ENCODE measurements around the gene YIPF6.
"Not testable (repeated sequence)": the region's sequence is repeated elsewhere in the genome, so short reads cannot be mapped to it uniquely, and the experiment has no call there.

YIPF6 gene

DNA sequence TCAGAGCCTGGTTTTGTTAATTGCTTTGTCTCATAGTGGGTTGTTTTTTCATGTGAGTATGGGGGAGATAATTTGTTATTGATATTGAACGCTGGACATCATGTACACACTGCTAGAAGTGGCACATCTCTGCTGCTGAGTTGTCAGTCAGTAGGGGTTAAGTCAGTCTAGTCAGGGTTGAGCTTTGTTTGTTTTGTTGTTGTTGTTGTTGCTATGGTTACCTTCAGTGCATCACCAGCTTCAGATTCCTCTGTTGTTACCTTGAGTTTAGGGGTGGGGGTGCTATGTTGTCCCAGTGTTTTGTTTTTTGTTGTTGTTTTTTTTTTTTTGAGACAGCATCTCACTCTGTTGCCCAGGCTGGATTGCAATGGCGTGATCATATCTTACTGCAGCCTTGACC is 9.9 kb downstream of the YIPF6 start:
- no peak for DNase-seq

DNA sequence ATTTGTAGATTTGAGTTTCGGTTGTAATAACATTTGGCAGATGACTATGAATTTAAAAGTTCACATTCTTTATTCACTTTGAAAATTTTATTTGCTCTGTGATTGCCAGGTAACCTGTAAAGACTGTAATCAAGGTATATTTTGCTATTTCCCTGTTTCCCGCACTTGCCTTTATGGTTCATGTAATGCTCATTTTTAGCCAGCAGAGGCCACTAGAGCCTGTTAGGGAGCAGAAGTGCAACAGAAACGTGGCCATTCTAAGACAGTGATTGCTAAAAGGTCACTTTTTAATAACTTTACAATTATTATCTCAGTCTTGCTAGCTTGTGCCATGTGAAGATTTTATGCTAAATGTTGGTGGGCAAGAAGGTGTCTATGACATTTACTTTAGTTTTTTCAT is 12.4 kb downstream of the YIPF6 start:
- DNase-seq = peak; percentile 26 to 32

DNA sequence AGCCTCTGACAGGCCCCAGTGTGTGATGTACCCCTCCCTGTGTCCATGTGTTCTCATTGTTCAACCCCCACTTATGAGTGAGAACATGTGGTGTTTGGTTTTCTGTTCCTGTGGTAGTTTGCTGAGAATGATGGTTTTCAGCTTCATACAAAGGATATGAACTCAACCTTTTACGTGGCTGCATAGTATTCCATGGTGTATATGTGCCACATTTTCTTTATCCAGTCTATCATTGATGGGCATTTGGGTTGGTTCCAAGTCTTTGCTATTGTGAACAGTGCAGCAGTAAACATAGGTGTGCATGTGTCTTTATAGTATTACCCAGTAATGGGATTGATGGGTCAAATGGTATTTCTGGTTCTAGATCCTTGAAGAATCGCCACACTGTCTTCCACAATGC is 25.8 kb downstream of the YIPF6 start:
- DNase-seq = not testable (repeated sequence)

DNA sequence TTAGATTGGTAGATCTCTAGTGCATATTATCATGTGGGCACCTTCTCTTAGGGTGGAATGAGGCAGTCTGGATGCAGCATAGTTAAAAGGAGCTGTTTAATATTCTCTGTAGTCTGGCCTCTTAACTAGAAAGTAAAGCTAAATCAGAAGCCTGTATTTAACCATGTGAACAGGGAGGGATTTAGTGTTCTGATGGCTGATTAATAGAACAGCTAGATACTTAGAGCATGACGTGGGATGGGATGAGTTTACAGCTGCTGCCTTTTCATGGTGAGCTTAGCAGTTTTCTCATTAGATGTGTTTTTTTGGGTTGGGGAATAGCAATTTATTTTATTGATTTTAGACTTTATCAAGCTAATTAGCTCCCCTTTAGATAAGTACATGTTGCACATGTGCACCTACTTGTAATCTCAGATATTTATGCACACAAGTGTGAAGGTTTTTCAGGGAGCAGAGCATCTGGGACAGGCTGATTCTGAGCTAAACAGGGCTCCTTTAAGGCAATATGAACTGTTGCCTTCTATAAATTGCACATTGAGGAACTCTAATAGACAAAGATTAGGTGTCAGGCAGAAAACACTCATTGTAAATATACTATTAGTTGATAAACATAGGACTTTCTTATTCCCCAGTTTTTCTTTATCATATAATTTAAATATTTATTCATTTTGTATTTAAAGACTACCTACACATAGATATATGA is 34.1 kb downstream of the YIPF6 start:
- DNase-seq = no peak

DNA sequence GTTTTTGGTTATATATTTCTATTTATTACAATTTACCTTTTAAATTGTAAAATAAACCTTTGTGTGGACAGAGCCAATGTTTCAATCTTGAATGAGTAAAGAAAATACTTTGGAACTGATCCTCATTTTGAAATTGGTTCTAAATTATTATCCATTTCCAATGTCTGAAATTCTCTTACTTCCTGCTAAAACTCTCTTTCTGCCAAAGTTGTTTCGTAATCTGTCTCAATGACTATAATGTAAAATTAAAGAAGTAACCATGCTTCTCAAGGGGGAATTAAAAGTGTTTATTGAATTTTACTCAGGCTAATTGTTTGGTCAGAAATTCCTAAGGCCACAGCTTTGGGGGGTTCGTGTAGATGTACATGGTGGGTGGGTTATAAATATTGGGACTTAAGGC is 34.8 kb downstream of the YIPF6 start:
- no peak for DNase-seq

DNA sequence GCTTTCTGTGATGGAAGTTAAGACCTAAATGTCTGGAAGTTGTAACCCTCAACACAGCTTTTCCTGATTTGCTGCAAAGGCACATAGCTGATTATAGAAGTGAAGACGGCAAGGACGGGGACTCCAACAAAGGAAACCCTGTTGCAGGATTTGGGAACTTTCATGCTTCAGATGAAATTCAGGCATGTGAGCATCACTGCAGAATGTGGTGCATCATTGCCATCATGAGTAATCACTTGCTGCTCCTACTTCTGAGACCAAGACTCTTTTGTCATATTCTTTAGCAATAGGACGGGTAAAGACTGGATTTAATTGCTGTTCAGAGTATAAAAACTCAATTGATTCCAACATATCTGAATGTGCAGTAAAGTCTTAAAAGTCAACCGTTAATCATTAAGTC is 35.8 kb downstream of the YIPF6 start:
- DNase-seq = no peak

DNA sequence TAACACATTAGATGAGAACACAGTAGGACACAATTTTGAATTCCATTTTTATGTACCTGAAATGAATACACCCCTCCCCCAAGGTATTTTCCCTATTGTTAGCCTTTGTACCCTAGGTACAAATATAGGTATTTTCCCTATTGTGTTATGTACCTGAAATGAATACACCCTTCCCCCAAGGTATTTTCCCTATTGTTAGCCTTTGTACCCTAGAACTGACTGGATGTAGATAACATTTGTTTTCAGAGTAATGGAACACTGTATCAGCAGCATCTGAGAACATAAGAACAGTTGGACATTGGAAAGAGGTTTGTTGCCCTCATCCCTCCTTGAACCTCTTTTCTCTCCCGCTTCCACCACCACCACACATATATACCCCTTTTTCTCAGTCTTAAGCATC is 37.6 kb downstream of the YIPF6 start:
- DNase-seq = no peak

DNA sequence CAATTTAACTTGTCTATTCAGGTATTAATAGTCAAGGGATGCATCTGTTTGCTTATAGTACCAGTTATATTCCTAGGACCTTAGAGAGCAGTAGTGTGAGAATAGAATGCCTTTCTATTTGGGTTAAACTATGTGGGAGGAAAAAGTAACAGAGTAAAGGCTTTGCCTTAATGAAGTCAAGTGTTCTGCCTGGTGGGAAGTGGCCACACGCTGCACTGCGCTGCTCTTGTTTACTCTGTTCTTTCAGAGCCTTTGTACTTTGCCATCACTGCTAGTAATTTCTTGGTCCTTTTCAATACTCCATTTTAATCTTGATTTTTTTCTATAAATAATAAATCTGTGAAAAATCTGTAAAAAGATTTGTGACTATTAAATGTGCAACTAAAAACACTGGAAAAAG is 38.0 kb downstream of the YIPF6 start:
- DNase-seq = no peak

DNA sequence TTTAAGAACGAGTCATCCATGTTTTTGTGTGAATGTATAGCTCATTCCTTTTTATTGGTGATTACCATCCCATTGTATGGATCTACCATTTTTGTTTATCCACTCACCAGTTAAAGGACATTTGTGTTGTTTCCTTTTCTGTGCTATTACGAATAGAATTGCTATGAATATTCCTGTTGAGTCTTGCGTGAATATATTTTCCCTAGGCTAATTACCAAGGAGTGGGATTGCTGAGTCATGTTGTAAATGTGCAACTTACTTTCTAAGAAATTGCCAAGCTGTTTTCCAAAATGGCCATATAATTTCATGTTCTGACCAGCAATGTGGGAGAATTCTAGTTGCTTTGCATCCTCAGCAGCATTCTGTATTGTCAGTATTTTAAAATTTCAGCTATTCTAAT is 51.3 kb downstream of the YIPF6 start:
- DNase-seq = no peak

DNA sequence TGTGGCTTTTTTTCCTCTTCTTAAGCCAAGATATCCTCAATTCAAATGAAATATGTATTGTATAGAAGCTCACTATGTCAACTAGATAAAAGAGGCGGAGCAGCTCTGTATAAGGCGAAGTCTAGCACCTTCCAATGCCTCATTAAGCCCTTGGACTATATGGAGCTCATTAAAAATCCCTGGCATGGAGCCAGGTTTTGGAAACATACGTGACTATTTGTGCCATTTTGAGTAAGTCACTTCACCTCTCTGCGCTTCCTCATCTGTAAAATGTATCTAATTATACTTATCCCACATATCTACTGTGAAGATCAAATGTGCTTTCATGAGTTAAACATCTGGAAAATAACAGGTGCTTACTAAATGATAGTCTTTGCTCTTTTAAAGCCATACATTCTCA is 57.2 kb downstream of the YIPF6 start:
- no peak for DNase-seq

DNA sequence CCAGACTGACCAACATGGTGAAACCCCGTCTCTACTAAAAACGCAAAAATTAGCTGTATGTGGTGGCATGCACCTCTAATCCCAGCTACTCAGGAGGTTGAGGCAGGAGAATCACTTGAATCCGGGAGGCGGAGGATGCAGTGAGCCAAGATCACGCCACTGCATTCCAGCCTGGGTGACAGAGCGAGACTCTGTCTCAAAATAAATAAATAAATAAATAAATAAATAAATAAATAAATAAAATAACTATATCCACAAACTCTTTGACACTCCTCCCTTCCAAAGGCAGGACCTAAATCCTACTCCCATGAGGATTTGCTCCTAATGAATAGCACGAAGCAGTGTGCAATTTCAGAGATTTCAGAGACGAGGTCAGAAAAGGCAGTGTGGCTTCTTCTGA is 58.3 kb downstream of the YIPF6 start:
- not testable (repeated sequence) for DNase-seq

DNA sequence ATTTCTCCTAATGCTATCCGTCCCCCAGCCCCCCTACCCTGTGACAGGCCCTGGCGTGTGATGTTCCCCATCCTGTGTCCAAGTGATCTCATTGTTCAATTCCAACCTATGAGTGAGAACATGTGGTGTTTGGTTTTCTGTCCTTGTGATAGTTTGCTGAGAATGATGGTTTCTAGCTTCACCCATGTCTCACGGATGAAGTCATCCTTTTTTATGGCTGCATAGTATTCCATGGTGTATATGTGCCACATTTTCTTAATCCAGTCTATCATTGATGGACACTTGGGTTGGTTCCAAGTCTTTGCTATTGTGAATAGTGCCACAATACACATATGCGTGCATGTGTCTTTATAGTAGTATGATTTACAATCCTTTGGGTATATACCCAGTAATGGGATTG is 61.1 kb downstream of the YIPF6 start:
- DNase-seq = not testable (repeated sequence)

DNA sequence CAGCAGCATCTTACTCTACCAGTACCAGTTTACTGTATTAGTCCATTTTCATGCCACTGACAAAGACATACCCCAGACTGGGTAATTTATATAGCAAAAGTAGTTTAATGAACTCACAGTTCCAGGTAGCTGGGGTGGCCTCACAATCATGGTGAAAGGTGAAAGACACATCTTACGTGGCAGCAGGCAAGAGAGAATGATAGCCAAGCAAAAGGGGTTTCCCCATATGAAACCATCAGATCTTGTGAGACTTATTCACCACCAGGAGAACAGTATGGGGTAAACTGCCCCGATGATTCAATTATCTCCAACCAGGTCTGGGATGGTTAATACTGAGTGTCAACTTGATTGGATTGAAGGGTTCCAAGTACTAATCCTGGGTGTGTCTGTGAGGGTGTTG is 69.3 kb downstream of the YIPF6 start:
- DNase-seq = no peak

DNA sequence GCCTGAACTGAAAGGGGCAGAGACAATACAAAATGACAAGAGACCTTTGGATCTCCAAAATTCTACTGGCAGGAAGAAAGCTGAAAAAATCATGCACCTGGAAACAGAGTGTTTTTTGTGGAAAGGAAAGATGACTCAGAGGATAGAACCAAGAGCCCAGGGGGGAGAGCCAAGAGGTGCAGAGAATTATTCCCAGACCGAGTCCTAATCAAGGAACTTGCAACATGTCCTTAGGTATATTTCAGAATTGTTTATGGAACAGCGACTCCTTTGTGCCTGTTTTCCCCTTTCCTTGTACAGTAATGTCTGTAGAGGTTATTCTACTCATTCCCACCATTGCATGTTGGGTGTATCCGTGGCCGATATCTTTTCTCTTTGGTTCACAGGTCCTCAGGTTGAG is 71.7 kb downstream of the YIPF6 start:
- DNase-seq = no peak

DNA sequence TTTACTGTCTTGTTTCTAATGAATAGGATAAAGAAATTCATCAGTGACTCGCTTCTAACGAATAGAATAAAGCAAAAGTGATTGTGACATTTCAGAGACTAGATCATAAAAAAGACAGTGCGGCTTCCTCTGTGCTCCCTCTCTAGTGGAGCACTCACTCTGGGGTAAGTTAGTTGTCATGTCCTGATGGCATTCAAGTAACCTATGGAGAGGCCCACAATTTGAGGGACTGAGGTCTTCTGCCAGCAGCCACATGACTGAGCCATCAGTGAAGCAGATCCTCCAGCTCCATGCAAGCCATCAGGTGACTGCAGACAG is 72.4 kb downstream of the YIPF6 start:
- DNase-seq = no peak

DNA sequence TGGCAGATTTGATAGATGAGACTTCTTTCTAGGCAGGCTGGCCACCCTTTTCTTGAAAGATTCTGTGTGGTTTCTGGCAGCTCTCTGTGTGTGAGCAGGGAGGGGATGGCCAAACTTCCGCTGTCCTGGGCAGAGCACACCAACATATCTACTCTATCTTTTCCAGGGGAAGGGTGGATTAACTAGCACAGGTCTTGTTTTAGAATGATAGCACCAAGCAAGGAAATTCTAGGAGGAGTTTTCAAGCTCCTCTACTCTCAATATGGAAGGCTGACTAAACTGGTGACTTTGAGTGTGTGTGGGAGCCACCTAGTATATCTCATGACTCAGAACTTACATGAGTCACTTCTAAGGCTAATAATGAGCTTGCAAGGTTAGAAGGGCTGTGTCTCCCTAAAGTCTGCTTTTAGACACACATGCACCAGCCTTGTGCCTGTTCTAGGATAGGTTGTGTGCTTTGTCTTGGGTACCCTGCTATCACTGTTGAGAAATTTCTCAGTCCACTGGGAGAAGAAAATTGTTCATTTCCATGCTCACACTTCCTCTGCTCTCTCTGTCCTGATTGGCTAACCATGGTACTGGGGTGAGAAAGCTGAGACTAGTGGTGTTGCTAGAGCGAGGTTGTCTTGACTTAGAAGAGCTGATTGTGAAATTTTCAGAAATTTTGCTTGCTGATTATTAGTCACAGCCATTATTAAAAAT is 72.9 kb downstream of the YIPF6 start:
- peak in 1 of 2 donors; percentile 3 for DNase-seq

DNA sequence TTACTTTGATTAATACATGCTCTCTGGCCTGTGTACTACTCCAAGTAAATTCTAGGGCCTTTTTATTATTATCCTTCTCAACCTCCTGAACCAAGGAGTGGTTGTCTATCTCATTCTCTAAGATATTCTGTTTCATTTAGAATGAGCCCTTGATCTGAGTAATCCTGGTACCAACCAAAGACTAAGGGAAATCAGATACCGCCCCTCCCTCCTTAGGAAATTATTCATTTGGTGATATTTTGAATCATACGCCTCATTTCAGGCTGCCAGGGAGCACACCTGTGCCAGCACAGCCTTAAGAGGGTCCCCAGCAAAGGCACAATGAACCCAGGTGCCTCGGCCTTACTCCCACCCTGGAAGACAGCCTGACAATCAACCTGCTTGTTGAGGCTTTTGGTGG is 75.4 kb downstream of the YIPF6 start:
- no peak for DNase-seq

DNA sequence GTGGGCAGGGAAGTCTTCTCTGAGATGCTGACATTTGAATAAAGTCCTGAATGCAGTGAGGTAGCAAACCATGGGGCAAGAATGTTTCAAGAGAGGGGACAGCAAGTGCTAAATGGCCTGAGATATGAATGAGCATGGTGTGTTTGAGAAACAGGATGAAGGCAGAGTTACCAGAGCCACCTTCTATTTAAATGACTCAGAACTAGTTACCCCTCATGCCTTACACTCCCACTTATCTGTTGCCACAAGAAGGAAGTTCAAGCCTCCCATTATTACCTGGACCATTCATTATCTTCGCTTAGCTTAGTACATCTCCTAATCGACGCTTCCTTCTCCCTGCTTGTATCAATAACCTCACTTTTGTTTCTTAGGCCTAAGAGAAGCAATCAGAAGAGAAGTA is 81.0 kb downstream of the YIPF6 start:
- DNase-seq = no peak

DNA sequence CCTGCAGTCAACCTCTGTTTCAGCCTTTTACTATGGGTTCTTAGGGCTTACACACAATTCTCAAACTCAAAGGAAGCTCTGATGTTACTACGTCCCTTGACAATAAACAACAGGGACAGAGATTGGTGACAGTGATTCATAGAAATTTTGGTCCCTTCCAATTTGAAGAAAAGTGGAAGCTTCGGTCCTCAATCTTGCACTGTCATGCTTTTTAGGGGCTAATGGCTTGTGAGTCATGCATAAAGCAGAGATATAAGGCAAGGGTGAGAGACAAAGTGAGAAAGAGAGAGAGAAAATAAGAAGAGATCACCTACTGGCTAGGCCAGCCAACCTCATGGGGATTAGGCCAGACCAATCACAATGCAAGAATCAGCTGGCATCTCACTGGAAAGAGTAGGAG is 85.4 kb downstream of the YIPF6 start:
- no peak for DNase-seq

Data from stimulated activated CD4-positive, alpha-beta T cell treated with anti-CD3 and anti-CD28 coated beads, Interleukin-2, amount 100 ng/mL, for 48 hours (primary cell).